22Rv1 (cell line): ENCODE data around the gene ADCYAP1R1.

ENCODE experiments used
- ZFX ChIP-seq: fragments of 450-650 bp; IDR thresholded peaks from 2 replicates; pipeline ENCODE4 v1.6.1; 2017; ENCODE audit warnings: antibody characterized with exemption, borderline replicate concordance
- TF ChIP-seq, protein P1 (sequence below): fragments of 450-650 bp; IDR thresholded peaks from 2 replicates; pipeline ENCODE4 v1.5.1; 2017; ENCODE audit warnings: mild to moderate bottlenecking

DNA sequence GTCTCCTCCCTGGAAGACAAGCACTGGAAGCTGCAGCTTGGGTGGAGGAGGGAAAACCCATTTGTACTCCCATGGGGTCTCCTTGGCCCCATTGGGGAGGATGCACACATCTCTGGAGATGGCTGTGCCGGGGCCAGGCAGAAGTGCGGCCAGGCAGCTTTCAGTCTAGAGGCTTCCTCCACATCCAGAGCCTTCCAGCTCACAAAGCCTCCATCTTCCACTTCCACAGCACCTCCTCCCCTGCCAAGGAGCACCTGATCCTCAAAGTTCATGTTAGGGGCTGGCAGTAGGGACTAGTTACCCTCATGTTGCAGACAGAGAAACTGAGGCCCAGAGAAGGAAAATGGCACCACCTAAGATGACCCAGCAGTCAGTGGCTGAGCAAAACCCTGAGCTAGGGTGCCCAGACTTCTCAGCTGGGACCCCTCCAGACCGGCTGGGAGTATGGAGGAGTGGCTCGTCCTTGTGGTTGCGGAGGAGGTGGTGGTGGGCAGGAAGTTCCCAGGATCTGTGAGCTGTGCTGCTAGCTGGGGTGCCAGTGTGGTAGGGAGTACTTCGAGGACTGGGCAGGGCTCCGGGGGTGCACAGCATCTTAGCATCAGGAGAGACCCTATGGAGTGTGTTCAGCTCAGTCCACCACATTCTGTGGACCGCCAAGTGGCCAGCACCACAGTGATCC is 44.2 kb downstream of the ADCYAP1R1 start:
- TF ChIP-seq, protein P1, sequence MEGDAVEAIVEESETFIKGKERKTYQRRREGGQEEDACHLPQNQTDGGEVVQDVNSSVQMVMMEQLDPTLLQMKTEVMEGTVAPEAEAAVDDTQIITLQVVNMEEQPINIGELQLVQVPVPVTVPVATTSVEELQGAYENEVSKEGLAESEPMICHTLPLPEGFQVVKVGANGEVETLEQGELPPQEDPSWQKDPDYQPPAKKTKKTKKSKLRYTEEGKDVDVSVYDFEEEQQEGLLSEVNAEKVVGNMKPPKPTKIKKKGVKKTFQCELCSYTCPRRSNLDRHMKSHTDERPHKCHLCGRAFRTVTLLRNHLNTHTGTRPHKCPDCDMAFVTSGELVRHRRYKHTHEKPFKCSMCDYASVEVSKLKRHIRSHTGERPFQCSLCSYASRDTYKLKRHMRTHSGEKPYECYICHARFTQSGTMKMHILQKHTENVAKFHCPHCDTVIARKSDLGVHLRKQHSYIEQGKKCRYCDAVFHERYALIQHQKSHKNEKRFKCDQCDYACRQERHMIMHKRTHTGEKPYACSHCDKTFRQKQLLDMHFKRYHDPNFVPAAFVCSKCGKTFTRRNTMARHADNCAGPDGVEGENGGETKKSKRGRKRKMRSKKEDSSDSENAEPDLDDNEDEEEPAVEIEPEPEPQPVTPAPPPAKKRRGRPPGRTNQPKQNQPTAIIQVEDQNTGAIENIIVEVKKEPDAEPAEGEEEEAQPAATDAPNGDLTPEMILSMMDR: no peak
- TF ChIP-seq ZFX: no peak
